Esophagus mucosa (tissue), 1 donor: ENCODE measurements around the gene GMDS. TPM values are rescaled to one million over a fixed set of nuclear protein-coding genes. Genes with fewer than 3 reads are reported as not detected.
"Not testable (repeated sequence)": the region's sequence is repeated elsewhere in the genome, so short reads cannot be mapped to it uniquely, and the experiment has no call there.

ENCODE experiments used
- ATAC-seq: fragments of 200-7000 bp; cut with Tn5 transposase; one replicate; pipeline ENCODE4 v1.9.1; 2020
- total RNA-seq: library from RNA; stranded (reverse); gene quantifications from one replicate; pipeline ENCODE4 v1.2.4, GENCODE V29; 2023
- donor health status: DM: yes; HTN: yes; CAD: no.

Gene GMDS
- total RNA-seq, 1 donor from 2014 or later = 43.8 TPM

GRCh38 chr6:1669996-1670395 is 575.4 kb downstream of the GMDS start:
- ATAC-seq = no peak

- ATAC-seq = not testable (repeated sequence)
Observed at GRCh38 chr6:1668456-1668855, 576.9 kb downstream of the GMDS start.

DNA sequence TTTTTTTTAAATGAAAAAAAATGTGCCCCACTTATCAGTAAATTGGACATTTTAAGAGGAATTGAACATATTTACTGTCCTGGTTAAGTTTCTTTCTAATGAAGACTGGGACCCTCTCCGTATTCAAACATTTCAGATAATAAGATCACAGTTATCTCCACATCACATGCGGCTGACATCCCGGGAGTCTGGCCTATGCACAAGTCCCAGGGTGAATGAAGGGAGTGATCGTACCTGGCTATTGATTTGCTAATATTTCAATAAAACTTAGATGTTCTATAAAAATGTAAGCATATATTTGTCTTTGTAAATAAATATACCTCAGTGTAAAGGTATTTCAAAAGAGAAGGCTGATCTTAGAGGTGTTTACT is 577.6 kb downstream of the GMDS start:
- no peak for ATAC-seq

DNA sequence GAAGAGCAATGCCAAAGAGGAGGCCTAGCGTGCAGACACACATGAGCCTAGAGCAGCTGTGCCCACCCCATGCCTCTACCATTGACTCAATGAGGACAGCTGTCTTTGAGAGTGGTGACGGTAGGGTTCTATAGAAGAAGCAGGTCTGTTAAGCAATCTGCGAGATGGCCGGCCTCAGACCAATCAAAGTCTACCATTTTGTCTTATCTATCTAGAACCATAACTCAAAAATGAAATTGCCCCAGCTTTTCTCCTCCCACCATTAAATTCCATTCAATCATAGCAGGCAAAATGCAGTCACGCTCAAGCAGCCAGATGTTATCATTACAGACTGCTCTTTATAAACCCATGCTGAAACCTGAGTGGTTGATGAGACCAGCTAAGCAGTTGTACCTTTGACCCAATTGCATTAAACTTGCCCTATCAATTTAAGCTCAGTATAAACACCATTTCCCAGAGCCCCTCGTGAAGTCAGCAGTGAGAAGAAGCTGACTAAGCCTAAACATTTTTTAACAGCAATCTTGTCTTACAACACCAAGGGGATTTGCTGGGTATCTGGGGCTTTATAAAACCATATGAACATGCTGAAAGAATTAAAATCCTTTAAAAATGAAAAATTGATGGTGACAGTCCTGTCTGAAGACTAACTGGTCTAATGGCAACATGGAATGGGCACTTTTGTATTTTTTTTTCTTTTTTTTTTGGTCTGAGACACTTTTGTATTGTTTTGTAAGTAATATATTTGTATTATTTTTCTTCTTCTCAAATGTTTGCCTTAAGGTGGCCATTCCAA is 578.2 kb downstream of the GMDS start:
- no peak for ATAC-seq

DNA sequence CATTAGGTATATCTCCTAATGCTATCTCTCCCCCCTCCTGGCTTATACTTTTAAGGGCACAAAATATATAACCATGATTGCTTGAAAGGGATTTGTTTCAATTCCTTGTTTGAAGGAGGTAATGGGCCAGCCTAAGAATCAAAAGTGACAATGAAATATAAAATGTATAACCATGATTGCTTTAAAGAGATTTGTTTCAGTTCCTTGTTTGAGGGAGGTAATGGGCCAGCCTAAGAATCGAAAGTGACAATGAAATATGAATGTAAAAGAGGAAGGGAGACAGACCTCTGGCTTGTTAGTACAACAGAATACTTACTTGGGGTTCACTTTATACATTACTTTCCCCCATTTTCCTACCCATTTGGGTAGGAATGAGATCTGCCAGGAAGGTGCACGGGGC is 580.2 kb downstream of the GMDS start:
- no peak for ATAC-seq

DNA sequence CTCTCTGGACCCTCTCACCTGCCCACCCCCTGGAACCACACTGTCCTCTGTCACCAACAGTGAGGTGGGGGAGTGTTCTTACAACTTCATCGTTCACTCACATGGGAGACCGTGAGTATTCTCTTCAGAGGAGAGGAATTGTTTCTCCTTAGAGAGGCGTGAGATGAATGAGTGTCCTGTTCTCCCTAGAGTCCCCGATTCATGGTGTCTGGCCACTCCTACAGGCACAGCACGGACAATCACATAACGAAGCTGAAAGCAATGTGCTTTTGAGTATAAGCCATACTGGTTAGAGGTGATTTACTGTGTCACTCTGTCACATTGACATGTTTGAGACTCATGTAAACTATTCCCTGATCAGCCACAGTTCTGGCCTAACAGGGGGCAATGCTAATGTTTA is 581.1 kb downstream of the GMDS start:
- no peak for ATAC-seq

DNA sequence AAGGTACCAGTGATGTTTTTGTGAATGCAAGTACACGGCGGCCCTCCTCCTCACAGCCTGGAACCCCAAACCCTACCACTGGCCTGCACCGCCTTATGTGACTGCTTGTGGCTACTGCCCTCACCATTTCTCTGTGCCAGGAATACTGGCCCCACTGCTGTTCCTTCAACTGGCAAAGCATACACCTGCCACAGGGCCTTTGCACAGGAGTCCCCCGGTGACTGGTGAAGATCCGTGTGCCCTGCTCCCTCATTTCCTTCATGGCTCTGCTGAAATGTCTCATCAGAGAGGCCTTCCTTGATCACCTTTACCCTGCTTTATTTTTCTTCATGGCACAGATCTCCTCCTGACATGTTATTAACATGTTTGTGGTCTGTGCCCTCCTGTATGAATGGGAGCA is 581.9 kb downstream of the GMDS start:
- ATAC-seq = no peak

DNA sequence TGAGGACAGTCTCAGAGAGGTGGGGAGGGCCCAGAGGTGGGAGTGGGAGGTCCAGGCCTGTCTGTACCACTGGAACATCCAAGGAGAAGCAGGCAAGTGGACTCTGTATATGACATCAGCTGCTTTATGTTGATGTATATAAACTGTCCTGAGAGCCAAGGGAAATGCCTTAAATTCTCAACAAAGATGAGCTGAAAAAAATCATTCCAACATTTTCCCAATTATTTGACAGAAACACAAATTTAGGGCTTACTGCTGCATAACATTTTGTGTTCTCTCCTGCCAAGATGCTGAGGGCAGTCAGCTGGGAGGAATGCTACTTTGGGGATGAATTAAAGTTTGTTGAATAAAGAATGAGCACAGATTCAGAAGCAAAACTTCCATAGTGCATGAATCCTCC is 582.9 kb downstream of the GMDS start:
- ATAC-seq = no peak

DNA sequence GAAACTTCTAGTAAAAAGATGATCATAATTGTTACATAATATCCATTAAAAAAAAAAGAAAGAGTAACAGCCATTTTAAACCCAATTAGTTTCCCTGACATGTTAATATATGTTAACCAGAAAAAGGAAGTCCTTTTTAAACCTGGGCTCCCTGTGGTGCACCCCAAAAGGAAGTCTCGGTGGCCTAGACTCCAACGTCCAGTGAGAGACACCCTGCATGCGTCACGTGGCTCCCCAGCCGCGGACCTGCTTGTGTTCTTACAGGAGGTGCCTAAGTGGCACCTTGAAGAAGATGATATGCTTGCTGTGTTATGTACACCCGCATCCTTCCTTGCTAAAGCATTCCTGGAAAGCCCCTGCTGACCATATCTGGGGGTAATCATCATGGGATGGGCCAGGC is 585.6 kb downstream of the GMDS start:
- no peak for ATAC-seq

- no peak for ATAC-seq
Observed at GRCh38 chr6:1658212-1659005, 587.0 kb downstream of the GMDS start.

DNA sequence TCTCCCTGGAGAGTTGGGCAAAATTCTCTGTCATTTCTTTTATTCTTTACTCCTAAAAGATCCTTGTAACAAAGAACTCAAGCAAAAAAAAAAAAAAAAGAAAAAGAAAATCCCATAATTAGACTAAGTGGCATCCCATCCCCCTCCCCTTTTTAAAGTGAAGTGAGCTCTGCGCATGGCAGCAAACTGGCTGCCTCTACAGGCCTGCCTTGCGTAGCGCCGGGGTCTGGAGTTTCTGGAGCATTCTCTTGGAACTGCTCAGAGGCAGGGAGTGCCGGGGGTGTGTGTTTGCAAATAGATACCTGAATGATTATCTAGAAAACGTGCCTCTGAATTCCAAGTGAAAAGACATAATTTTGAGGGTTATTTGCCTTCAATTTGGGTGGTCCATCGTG is 587.6 kb downstream of the GMDS start:
- no peak for ATAC-seq

DNA sequence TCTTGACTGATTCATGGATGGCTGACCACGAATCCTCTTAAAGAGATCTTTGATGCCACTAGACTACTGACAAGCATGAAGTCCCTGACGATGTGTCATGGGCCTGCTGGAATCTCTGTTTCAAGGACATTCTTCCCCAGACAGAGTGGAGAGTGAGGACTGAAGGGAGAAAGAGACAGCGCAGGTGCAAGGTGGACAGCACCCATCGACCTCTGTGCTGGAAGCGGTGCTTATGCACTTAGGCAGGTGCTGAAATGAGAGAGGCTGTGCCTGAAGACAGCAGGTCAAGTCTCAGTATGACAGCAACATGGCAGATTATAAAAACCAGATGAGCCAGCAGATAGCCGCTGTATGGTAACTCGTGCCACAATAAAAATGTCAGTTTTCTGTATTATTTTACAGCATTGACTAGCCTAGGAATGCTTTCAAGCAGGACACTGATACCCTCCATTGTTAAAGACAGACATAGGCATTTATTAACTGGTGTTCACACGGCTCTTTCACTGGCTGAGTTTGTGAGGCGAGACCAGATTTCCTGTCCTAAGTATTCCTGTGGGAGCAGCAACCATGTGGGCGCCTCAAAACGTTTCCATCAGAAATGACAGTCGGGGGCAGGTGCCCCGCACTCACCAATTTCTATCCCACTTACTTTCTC is 588.2 kb downstream of the GMDS start:
- no peak for ATAC-seq

GRCh38 chr6:1654054-1654453 is 591.4 kb downstream of the GMDS start:
- no peak for ATAC-seq

DNA sequence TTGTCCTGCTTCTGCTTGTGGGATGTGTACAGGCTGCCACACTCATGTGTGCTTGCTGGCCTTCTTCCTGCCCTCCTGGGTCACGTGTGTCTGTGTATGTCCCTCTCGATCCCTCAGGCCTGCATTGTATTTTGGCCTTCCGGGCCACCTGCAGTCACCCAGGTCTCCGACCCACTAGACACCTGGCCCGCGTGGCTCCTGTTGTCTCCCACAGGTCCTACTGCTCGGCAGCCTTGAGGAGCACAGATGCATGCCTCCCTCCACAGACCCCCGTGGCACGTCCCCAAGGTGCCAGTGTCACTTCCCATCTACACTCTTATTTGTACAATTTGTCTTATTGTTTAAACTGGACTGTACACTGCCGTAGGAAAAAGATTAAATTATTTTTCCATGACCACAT is 592.6 kb downstream of the GMDS start:
- ATAC-seq = no peak

- no peak for ATAC-seq
Observed at GRCh38 chr6:1651362-1651761, 594.0 kb downstream of the GMDS start.

DNA sequence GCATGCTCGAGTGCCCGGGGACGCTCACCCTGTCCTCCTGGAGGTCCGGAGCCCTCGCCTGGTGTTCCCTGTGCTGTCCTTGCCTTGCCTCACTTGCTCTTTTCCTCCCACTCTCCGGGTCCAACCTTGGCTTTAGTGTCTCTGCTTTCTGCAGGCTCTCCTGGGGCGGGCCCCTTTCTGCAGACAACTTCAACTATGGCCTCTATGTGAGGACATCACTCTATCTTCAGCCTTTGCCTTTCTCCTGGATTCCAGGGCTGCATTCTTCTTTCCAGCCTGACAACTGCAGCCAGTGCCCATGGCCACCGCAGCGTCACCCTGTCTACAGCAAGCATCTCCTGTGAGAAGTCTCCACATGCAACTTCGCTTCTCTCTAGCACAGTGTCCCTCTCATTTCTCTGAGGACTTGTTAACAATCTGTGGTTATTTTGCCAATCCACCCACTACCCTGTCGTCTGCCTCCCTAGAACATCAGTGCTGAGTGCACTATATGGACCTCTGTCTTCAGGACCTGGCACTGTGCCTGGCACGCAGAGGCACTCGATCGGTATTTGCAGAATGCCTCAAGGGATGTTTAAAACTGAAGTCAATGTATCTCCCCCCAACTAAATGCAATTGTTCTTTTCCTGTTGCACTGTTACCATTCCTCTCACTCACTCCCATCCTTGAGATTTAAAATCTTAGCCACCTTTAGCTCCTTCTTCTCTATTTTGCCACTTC is 599.8 kb downstream of the GMDS start:
- ATAC-seq = no peak

- ATAC-seq = peak; percentile 37
Observed at GRCh38 chr6:1644516-1645060, 600.8 kb downstream of the GMDS start.

- ATAC-seq = no peak
Observed at GRCh38 chr6:1643830-1644445, 601.5 kb downstream of the GMDS start.

- ATAC-seq = no peak
Observed at GRCh38 chr6:1643111-1643510, 602.3 kb downstream of the GMDS start.

GRCh38 chr6:1641343-1641885 is 604.0 kb downstream of the GMDS start:
- peak; percentile 90 for ATAC-seq

DNA sequence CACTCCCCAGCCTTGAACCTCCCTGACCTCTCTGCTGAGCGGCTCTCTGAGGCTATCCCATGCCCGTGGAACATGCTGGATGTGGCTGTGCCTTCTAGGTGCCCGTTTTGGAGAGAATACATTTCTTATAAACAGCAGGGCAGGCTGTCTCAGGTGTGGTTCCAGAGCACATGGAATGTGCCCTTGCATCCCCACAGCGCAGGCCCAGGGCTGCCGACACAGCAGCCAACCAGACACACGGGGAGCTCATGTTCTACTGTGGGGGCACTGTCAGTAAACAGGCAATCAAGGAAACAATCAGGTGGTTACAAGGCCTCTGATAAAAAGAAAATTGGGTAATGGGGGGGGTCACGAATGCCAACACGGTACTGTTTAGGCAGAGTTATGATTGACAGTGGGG is 604.9 kb downstream of the GMDS start:
- no peak for ATAC-seq

- no peak for ATAC-seq
Observed at GRCh38 chr6:1639430-1639829, 606.0 kb downstream of the GMDS start.
